ENCODE measurements around the gene GYPC.
"Not testable (repeated sequence)": the region's sequence is repeated elsewhere in the genome, so short reads cannot be mapped to it uniquely, and the experiment has no call there.

Gene GYPC, protein sequence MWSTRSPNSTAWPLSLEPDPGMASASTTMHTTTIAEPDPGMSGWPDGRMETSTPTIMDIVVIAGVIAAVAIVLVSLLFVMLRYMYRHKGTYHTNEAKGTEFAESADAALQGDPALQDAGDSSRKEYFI

DNA sequence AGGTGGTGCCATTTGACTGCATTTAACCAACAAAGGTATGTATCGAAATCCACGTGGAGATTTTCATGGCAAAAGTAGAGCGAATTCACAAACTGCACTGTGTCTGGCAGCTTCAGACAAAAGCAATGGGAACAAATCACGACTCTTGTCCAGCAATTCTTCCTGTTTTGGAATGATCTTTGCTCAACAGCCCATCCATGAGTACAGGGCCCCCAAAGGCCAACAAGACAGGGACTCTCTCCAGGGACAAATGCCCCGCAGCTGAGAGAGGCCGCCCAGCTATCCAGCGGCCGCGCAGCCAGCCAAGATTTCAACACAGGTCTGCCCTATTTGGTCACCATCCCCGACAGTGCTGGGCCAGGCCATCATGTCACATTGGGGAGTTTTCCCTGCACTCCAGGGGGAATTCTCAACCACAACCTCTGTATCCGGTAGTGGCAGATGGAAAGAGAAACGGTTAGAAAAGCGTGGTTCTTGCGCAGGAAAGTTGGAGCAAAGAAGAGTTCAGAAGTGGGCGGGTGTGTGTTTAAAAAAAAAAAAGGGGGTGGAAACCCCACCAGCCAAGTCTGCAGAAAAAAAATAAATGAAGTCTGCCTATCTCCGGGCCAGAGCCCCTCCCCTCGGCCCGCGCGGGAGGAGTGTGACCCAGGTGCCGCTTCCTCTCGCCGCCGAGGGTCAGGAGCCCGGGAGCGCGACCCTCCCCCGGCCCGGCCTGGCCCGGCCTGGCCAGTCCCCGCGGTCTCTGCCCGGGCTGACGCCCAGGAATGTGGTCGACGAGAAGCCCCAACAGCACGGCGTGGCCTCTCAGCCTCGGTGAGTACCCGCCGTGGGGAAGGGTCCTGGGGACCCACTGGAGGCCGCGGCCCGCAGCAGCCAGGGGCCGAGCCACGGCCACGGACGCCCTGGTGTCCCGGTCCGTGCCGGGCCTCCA is at the start of gene GYPC:
Gene GYPC, plus strand, starts transcription at position 659 of the 931 bp plus-strand sequence. Its CDS starts 106 bp downstream, at position 765.
- DNase-seq: peak; percentile 60

DNA sequence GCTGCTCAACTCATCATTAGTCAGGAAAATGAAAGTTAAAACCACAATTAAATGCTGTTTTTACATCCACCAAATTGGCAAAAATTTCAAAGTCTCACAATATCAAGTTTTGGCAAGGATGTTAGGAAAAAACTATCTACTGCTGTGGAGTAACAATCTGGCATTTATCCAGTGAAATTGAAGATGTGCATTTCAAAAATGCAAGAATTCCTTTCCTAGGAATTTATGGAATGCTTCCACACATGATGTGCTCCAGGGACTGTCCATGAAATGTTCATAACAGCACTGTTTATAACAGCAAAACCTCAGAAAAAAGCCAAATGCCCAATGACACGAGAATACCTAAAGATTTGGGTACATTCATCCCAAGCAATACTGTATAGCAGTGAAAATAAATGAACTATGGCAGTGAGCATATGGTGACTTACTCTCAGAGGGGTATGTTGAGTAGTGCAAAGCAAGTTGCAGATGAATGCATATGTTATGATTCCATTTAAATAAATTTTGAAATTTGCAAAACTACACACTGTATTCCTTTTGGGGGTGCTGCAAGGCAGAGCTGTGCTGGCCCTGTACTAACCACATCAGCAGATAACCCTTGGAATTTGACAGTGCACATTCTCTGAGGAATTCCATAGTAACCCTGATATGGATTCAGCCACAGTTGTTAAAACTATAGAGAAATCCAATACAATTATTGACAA is 41.3 kb upstream of the GYPC start:
- no peak for DNase-seq

DNA sequence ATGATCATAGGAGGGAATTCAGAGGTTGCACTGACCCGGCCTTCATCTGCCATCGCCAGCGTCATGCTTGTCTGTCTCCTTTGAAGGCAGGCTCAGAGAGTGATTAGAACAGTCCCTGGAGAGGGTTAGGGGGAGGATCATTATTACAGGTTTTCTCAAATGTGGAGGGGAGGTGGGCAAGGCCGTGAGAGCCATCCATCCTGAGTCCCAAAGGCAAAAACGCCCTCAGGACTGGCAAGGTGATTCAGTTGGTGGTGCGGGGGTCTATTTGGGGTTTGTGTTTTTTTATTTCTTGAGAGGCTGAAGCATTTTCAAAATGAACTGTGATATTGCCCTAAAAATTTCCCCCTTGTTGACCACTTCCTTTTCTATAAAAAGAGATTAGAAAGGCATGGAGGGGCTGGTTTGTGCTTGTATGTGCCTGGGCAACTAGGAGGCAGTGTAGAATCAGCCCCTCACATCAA is 39.3 kb upstream of the GYPC start:
- DNase-seq: no peak

DNA sequence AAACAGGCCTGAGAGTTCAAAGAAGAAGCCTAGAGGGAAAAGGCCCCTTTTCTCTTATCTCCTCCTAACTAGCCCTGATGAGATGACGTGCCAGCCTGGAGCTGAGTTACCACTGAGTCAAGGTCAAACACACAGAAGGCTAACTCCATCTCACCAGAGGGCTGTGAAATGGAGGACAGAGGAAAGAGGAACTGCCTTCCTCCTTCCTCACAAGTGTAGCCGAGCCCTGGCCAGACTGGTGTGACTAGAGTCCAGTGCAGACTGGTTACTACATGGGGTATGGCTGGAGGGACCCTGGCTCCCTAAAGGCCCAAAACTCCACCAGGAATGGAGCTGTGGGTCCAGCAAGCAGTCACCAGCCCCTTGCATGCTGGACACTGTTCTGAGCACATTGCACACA is 35.7 kb upstream of the GYPC start:
- no peak for DNase-seq

DNA sequence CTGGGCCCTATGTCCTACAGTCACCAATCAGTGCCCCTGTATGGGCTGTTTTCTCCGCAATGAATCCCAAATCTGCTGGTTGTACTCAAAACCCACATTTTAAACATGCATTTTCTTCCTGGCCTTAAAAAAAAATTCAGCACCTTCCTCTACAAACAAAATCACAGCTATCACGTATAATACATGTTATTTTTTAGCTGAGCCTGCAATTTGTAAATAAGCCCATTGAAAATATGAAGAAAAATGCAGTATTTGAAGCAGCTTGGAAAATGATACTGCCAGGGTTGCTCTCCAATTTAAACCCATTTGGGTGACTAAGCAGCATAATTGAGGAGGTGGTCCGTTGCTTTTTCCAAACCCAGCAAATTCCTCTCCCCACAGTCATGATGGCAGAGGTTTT is 33.0 kb upstream of the GYPC start:
- DNase-seq: no peak

DNA sequence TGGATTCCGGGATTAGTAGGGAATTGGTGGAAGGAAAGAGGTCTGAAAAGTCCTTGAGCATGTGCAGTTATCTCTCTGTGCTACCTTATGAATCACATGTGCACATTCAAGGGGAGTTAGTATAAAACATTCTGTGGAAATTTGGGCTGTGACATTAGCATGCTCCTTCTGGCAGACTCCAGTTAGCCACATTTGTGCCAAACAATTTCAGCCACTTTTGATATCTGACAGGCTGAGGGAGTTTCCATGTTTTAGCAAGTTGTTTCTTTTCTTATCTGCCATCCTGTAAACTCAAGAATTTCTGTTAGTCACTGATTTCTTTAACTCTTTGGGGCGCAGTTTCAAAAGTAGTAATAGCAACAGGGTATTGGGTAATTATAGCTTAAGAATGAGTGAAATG is 28.3 kb upstream of the GYPC start:
- no peak for DNase-seq

DNA sequence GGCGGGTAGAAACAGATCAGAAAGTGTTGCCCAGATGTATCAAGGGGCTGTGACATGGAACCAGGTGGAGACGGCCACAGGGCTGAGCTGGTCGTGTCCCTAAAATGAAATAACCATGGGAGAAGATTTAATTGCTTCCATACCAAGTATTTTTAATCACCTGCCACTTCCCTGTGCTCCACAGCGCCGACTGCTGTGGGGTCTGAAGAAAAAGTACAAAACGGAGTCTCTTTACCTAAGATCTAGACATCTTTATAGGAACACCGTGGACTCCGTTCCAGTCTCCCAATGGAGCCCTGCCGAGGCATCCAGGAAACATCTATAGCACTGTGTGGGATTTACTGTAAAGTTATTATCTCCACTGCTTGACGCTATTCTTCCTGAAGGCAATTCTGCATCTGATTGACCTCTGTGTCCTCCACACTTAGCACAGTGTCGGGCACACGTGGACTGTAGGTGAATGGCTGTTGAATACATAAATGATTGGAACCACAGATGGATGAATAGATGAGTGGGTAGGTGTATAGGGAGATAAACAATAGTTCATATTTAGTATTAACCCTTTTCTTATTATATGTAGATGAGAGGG is 21.6 kb upstream of the GYPC start:
- DNase-seq: no peak

DNA sequence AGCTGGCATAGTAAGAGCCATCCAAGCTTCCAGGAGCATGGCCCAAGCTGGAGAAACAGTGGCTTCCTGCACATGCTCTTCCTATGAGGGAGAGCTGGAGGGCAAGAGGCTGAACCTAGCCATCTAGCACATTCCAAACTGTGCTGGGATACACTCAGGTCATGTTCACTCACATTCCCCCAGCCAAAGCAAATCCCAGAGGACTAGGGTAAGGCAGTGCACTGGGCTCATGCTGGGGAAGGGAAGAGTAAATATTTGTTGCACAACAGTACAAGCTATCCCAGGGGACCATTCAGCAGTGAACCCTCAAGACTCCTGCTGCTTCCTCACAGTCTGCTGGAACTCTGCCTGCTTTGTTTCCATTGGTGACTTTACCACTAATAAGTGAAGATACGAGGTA is 20.7 kb upstream of the GYPC start:
- no peak for DNase-seq

DNA sequence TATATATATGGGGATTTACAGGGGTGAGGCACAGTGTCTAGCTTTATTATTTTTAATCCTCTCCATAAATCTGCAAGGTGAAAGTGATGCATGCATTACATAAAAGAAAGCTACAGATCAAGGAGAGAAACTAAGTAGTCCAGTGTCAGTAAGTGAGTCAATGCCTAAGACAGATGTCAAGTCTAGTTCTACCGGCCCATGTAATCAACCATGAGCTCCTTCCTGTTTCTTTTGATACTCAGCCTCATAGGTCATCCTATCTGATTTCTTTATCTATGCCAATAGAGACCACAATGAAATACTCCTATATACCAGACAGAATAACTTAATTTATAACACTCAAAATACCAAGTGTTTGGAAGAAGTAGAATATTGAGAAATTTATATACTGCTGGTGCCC is 20.2 kb upstream of the GYPC start:
- DNase-seq: no peak

DNA sequence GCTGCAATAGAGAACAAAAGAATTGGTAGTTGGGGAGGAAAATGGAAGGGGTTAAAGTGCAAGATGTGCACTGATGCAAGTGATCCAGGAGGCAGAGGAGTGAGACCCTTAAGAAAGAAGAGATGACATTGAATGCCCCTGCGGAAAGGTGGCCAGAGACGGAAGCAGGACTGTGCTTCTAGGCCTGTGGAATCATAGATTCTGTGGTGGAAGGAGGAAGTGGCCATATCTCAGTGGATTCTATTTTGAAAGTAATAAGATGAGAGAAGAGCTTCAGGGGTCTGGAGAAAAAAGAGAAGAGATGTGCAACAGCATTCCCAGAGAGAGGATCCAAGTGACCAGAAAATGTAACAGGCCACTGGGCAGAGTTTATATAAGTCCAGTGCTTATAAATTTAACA is 18.6 kb upstream of the GYPC start:
- DNase-seq: no peak

DNA sequence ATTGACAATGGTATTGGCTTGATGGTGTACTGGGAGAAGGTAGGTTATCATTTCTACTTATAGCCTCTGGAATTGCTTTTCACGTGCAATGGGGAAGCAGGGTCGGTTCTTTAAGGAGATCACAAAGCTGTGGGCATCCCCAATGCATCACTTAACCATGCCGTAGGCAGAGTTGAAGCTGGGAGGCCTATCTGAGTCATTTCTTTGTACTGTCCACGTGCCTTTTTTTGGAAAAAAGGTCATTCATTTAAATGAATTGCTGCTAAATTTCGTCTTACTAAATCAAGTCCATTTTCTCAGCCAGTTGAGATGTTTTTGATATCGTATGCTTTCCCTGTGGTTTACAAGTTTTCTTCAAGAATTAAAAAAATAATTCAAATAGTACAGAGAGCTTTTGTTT is 17.2 kb upstream of the GYPC start:
- no peak for DNase-seq

DNA sequence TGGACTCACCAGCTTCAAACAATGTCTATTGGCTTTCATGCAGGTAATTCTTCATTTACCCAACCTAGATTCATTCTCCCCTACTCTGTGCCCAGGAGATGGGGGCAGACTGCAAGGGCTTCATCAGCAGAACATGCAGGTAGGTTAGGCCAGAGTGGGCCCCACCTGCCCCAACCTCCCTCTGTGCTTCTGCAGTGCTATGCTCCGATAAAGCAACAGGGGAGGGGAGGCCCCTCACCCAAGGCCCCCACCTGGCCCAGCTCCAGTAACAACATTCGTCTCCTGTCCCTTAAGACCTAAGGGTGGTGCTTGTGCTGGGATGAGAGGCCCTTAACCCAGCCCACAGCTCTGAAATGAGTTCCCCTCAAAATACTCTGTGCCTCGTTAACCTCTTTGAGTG is 16.7 kb upstream of the GYPC start:
- DNase-seq: no peak

DNA sequence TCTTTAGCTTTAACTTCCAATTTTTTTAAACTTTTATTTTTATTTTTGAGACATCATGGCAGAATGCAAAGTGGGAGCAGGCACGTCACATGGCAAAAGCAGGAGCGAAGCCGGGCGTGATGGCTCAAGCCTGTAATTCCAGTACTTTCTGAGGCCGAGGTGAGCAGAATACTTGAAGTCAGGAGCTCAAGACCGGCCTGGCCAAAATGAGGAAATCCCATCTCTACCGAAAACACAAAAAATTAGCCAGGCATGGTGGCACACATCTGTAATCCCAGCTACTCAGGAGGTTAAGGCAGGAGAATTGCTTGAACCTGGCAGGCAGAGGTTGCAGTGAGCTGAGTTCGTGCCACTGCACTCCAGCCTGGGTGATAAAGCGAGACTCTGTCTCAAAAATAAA is 14.7 kb upstream of the GYPC start:
- DNase-seq: not testable (repeated sequence)

DNA sequence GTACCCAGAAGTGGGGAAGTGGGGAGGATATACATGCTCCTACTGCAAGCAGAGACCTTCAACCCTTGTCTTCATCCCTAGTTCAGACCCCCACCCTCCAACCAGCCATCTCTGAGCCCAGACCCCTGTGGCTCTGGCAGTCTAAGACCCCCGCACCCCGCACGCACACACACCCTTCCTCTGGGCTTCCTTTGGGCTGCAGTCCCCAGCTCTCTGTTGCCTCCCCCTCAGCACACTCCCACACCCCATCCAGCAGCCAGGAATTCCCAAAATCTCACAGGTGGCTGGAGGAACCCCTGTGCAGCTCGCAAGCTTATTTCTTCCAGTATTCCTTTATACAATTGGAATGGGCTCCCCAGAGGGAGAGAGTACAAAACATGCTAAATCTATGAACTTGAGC is 13.9 kb upstream of the GYPC start:
- no peak for DNase-seq

DNA sequence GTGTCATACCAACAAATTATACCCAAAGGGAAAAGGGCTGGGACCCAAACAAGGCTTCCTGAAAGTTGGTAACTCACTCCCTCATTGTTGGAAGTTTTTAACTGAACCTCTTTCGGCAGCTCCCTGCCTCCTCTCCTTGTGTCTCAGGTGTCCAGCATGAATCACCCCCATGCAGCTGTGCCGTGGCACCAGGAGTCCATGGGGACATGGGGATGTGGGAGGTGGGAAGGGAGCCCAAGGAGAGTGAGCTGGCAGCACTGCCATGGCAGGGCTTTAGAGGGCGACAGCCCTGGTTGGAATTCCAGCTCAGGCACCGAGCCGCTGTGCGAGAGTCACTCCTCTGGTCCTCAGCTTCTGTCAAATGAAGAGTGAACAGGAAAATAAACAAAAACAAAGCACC is 12.5 kb upstream of the GYPC start:
- no peak for DNase-seq

DNA sequence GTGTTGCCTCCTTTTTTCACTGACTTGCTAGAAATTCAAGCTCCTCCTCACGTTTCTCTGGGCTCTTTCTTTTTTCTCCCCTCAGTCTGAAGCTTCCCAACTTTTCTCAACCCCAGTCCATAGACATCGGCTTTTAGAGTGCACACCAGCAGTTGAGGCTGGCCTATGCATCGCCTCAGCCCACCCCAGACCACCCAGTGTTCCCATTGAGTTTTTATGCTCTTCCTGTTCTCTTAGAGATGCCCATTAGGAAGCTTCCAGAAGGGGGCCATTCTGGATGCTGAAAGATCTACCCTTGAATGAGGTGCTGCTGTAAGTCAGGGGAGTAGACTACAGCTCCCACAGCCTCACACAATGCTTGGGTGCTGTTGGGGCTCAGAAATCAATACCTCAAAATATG is 12.0 kb upstream of the GYPC start:
- DNase-seq: no peak

DNA sequence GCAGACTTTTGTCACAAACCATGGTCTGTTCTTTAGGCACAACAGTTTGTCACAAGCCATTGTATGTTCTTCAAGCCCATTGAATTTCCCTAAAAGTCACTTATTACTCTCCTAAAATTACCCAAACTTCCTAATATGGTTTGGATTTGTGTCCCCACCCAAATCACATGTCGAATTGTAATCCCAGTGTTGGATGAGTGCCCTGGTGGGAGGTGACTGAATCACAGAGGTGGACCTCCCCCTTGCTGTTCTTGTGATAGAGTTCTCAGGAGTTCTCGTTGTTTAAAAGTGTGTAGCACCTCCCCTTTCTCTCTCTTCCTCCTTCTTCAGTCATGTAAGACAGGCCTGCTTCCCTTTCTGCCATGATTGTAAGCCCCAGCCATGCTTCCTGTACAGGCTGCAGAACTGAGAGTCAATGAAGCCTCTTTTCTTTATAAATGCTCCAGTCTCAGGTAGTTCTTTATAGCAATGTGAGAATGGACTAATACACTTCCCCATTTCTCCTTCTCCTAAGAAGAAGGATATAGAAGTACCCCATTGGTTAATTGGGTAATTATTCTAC is 11.2 kb upstream of the GYPC start:
- DNase-seq: no peak

DNA sequence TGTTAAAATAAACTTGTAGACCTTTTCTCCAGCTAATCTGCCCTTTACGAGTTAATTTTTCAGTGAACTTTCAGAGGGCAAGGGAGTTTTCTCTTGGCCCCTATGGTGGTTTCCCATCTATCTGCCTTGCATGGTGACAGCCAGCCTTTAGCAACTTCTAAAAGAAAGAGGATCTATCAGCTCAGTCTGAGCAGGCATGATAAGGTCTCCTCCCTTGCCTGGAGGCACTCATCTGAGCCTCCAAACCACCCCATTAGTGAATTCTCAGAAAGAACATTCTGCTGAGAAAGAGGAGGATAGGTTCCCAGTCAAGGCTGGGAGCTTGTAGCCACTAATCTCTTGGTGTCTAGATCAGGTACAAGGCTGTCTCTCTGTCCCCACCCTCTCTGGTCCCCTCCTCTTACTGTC is 10.7 kb upstream of the GYPC start:
- DNase-seq: no peak

DNA sequence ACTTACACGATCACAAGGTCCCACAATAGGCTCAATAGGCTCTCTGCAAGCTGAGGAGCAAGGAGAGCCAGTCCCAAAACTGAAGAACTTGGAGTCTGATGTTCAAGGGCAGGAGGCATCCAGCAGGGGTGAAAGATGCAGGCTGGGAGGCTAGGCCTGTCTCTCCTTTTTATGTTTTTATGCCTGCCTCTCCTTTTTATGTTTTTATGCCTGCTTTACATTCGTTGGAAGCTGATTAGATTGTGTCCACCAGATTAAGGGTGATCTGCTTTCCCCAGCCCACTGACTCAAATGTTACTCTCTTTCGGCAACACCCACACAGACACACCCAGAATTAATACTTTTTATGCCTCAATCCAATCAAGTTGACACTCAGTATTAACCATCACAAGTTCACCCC is 9.9 kb upstream of the GYPC start:
- DNase-seq: no peak

DNA sequence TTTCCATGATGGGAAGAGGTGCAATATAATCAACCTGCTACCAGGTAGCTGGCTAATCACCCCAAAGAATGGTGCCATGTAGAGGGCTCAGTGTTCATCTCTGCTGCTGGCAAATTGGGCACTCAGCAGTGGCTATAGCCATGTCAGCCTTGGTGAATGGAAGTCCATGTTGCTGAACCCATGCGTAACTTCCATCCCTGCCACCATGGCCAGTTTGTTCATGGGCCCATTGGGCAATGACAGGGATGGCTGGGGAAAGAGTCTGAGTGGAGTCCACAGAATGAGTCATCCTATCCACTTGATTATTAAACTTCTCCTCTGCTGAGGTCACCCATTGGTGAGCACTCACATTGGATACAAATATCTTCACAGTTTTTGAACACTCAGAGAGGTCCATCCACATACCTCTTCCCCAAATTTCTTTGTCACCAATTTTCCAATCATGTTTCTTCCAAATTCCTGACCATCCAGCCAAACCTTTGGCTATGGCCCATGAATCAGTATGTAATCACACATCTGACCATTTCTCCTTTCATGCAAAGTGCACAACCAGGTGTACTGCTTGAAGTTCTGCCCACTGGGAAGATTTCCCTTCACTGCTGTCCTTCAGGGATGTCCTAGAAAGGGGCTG is 8.1 kb upstream of the GYPC start:
- DNase-seq: not testable (repeated sequence)

DNA sequence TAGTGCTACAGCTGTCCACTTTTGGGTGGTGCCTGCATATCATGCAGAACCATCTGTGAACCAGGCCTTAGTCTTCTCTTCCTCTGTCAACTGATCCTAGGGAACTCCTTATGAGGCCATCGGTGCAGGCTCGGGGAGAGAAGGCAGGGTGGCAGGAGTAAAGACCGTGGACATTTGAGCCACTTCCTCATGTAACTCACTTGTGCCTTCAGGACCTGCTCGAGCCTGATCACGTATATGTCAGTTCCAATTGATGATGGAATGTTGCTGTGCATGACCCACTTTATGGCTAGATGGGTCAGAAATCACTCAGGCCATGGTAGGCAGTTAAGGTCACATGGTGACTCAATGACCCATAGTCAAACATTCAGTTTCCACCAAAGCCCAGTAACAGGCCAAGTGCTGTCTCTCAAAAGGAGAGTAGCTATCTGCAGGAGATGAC is 7.6 kb upstream of the GYPC start:
- not testable (repeated sequence) for DNase-seq

DNA sequence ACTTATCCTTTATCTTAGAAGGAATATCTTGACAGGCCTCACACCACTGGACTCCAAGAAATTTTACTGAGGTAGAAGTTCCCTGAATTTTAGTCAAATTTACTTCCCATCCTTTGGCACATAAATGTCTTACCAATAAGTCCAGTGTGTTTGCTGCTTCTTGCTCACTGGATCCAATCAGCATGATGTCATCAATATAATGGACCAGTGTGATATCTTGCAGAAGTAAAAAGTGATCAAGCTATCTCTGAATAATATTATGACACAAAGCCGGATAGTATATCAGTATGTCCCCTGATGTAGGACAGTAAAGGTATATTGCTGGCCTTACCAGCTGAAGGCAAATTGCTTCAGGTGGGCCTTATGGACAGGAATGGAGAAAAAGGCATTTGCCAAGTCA is 6.9 kb upstream of the GYPC start:
- no peak for DNase-seq

DNA sequence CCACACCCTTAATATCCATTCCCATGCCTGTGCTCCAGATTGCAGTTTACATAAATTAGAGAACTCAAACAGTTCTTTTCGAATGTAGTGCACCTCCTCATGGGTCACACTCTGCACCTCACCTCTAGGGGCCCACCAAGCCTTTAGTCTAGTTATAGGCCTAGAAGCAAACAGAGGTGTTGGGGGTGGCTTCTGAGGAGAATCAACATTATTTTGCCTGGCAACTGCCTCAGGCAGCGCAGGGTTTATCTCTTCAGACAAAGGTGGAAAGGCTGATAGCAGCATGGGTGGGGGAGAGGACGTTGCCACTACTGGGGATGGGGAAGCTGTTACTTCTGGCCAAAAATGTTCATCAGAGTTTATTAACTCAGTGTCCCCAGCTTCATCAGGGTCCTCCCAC is 5.0 kb upstream of the GYPC start:
- no peak for DNase-seq
